GM21737 (cell line): Measurements from ENCODE around the gene SMCO4.
"Not testable (repeated sequence)": the region's sequence is repeated elsewhere in the genome, so short reads cannot be mapped to it uniquely, and the experiment has no call there.

ENCODE experiments used
- ATAC-seq: cut with Tn5 transposase; IDR thresholded peaks from one replicate; pipeline ENCODE4 v1.9.1; 2021; ENCODE audit warnings: mild to moderate bottlenecking, moderate library complexity; ENCODE audit not compliant: unreplicated experiment

The SMCO4 gene

GRCh38 chr11:93481279-93481678, 61.9 kb downstream of the SMCO4 start:
- no peak for ATAC-seq

DNA sequence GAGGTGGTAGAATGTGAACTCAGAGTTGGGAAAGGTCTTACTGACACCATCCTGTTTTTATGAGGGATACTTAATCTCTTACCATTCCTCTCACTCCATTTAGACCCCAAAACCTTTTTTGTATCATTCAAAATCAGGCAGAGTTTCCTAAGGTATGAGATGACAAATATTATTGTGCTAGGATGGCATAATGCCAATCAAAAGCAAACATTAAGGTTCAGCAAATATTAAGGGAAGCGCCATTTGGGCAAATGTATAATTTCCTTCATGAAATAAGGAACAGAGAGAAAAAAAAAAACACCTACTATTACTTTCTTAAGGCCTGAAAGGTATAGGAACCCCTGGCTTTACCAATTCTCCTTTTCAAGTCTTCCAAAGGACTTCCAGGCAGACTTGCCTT, 62.4 kb downstream of the SMCO4 start:
- ATAC-seq, result no peak

DNA sequence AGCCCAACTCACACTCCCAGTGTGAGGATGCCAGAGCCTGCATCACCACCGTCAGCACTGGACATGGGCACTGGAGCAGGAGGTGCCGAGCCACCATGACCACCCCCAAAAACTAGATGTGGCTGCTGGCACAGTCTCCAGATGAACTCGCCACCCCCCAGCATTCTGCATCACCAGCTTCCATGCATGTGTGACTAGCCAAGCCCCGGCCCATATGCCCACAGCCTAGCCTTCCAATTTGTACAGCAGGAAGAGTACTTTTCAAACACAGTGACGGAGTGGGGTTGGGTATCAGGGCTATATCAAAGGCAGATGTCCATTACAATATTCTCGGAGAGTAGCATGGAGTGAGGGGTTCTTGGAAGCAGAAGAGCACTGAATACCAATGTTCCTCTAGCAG, 62.9 kb downstream of the SMCO4 start:
- no peak for ATAC-seq

DNA sequence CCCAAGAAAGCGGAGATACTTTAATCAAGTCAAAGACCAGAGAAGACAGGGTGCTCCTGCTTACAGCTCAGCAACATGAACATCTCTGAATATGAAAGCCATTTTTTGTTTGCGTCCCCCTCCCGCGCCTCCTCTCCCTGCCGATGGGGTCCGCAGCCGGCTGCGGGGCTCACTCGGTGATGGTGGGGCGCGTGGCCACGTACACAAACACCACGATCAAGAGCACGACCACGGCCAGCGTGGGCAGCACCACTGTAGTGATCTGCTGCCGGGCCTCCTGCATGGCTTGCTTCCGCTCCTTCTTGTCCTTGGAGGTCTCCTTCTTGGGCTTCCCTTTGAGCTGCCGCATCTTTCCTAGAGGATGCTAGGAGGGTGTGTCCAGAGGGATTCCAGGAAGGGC, 64.3 kb downstream of the SMCO4 start:
- no peak for ATAC-seq

DNA sequence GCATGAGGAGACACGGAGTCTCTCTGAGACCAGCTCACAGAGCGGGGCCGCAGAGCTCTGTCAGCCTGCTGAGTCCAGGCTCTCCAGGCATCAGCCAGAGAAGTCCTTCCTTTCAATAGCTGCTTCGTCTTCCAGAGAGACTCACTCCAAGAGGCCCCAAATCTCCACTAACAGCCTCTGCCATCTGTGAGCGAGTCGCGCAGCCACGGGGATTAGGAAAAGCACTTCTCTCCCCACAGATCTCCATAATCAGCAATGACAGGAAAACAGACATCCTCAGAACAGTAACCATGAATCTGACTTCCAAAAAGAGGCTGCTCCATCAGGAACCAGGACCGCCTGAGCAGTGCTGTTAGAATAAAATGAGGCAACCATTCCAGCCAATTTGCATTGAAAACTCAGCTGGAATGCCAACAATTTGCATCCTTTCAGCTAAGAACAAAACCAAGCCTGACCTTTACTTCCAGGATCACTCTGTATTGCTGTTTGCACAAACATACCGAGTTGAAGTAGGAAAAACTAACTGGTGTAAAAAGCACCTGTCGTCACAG, 65.4 kb downstream of the SMCO4 start:
- no peak for ATAC-seq

- no peak for ATAC-seq
Observed at GRCh38 chr11:93476796-93477195, 66.4 kb downstream of the SMCO4 start.

- ATAC-seq, result no peak
Observed at GRCh38 chr11:93474123-93474522, 69.1 kb downstream of the SMCO4 start.

GRCh38 chr11:93468290-93468689, 74.9 kb downstream of the SMCO4 start:
- ATAC-seq, result no peak

GRCh38 chr11:93467054-93467453, 76.1 kb downstream of the SMCO4 start:
- no peak for ATAC-seq

DNA sequence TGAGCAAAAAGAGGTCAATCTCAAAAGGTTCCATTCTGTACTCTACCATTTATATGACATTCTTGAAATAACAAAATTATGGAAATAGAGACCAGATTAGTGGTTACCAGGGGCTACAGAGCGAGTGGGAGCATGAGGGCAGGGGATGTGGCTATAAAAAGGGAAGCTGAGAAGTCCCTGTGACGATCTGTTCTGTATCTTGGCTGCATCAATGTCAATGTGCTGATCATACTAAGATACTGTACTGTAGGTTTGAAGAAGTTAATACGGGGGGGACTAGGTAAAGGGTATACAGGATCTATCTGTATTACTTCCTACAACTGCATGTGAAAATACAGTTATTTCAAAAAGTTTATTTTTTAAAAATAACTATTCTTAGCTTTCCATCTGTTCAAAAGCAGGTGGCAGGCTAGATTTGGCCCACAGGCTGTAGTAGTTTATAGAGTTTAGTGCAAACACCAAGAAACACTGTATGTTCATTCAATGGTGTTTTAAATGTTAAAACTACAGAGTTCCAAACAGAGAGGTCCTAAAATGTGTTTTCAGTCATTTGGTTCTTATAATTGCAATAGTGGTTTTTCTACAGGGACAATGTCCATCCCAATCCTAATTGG, 78.2 kb downstream of the SMCO4 start:
- ATAC-seq, result no peak

GRCh38 chr11:93463666-93464065, 79.5 kb downstream of the SMCO4 start:
- ATAC-seq, result not testable (repeated sequence)

DNA sequence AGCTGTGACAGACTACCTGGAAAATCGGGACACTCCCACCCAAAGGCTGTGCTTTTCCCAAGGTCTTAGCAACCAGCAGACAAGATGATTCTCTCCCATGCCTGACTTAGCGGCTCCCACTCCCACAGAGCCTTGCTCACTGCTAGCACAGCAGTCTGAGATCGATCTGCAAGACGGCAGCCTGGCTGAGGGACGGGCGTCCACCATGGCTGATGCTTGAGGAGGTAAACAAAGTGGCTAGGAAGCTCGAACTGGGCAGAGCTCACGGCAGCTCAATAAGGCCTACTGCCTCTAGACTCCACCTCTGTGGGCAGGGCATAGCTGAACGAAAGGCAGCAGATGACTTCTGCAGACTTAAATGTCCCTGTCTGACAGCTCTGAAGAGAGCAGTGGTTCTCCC, 84.9 kb downstream of the SMCO4 start:
- ATAC-seq, result no peak

GRCh38 chr11:93444617-93445073, 98.5 kb downstream of the SMCO4 start:
- no peak for ATAC-seq

DNA sequence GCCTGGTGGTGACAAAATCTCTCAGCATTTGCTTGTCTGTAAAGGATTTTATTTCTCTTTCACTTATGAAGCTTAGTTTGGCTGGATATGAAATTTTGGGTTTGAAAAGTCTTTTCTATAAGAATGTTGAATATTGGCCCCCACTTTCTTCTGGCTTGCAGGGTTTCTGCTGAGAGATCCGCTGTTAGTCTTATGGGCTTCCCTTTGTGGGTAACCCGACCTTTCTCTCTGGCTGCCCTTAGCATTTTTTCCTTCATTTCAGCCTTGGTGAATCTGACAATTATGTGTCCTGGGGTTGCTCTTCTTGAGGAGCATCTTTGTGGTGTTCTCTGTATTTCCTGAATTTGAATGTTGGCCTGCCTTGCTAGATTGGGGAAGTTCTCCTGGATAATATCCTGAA, 100.0 kb downstream of the SMCO4 start:
- not testable (repeated sequence) for ATAC-seq

DNA sequence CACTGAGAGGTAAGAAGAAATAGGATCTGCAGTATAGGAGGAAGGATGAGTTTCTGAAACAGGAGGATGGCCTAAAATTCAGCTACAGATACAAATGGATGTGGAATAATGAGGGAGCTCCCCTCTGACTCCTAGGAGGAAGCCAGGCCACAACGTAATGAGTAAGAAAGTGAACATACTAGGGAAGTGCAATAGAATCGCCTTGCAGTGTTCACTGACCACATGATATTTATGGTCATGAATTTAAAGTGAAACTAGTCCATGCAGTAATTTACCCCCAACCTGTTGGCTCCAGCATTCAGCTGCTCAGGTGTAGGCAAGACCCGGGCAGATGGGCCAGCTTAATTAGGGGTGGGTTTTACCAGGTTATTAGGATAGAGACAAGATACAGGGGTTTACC, 110.9 kb downstream of the SMCO4 start:
- no peak for ATAC-seq
